Measurements from ENCODE around the gene USP11.

- TF ChIP-seq, protein P1, sequence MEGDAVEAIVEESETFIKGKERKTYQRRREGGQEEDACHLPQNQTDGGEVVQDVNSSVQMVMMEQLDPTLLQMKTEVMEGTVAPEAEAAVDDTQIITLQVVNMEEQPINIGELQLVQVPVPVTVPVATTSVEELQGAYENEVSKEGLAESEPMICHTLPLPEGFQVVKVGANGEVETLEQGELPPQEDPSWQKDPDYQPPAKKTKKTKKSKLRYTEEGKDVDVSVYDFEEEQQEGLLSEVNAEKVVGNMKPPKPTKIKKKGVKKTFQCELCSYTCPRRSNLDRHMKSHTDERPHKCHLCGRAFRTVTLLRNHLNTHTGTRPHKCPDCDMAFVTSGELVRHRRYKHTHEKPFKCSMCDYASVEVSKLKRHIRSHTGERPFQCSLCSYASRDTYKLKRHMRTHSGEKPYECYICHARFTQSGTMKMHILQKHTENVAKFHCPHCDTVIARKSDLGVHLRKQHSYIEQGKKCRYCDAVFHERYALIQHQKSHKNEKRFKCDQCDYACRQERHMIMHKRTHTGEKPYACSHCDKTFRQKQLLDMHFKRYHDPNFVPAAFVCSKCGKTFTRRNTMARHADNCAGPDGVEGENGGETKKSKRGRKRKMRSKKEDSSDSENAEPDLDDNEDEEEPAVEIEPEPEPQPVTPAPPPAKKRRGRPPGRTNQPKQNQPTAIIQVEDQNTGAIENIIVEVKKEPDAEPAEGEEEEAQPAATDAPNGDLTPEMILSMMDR (IDR thresholded peaks at IDR 0.05; ENCODE audit: borderline replicate concordance, extremely low read depth, low read length, poor library complexity, severe bottlenecking), result no peak
- TF ChIP-seq EZH2 (IDR thresholded peaks at IDR 0.05; ENCODE audit: borderline replicate concordance, low read depth, low read length, severe bottlenecking), result no peak
These were observed 36.7 kb upstream of the USP11 start for GRCh38 chrX:47196098-47196497.
